ENCODE measurements around the gene SUPT5H. TPM values are rescaled to one million over a fixed set of nuclear protein-coding genes. Genes with fewer than 3 reads are reported as not detected.
A peak's percentile ranks its signal among the peaks of the same experiment; 100 is the strongest.

The SUPT5H gene
- total and polyA plus RNA-seq, 2 of the 13 experiments (the other 11 are each of a cell fraction or from before 2014, with no cell fraction given): 48.2 to 51.7 TPM

DNA sequence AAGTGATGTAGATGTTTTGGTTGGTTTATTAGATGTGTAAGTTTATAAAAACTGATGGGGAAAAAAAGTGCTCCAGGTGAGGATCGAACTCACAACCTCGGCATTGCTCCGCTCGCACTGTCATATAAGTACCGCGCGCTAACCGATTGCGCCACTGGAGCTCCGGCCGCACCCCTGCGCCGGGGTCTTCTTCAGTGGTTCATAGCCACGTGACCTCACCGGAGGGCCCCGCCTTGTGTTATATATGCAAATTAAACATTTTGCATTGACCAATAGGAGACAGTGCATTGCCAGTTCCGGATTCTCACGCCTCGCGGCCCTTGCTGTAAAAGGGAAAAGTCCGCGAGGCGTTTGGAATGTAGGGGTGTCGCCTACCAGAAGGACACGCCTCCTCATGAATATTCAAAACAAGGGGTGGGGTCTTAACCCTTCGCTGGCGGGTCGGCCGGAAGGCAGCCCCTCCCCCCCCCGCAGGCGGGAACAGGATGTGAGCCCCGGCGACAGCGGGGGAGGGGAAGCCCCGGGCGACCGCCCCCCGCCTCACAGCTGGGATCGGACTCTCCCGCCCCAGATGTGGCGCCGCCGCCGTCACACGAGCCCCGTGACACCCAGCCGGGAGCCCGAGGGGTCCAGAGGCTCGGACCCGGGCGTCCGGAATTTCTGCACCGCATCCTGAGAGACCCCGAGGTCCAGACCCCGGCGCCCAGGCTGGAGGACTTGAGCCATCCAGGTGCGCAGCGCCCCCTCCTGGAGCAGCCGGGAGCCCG, 33.1 kb upstream of the SUPT5H start, which contains the start of gene PLEKHG2 (continued):
- TF ChIP-seq NCOR1 (IDR thresholded peaks at IDR 0.05; ENCODE audit: borderline replicate concordance, low read length): peak; percentile 78; the same call in 1 of the 2 replicates
- TF ChIP-seq, protein P1, sequence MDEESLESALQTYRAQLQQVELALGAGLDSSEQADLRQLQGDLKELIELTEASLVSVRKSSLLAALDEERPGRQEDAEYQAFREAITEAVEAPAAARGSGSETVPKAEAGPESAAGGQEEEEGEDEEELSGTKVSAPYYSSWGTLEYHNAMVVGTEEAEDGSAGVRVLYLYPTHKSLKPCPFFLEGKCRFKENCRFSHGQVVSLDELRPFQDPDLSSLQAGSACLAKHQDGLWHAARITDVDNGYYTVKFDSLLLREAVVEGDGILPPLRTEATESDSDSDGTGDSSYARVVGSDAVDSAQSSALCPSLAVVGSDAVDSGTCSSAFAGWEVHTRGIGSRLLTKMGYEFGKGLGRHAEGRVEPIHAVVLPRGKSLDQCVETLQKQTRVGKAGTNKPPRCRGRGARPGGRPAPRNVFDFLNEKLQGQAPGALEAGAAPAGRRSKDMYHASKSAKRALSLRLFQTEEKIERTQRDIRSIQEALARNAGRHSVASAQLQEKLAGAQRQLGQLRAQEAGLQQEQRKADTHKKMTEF (CRISPR knock-in tag; IDR thresholded peaks at IDR 0.05): peak; percentile 85
- TF ChIP-seq KAT7 (CRISPR knock-in tag; IDR thresholded peaks at IDR 0.05; ENCODE audit: borderline replicate concordance): no peak
- peak; percentile 16; the same call in 1 of the 2 replicates for TF ChIP-seq ZNF747 (CRISPR knock-in tag; IDR thresholded peaks at IDR 0.05; ENCODE audit: borderline replicate concordance)
- TF ChIP-seq SRSF1 (optimal IDR thresholded peaks at IDR 0.05; ENCODE audit: low read depth, low read length): peak; percentile 63
- 0 out of 2 replicates have a peak, but pooled peaks have one; percentile 42 for TF ChIP-seq HMG20B (CRISPR knock-in tag; conservative IDR thresholded peaks at IDR 0.05)
- no peak for TF ChIP-seq SP1 (IDR thresholded peaks at IDR 0.05)
- peak; percentile 68 for TF ChIP-seq SP1 (CRISPR knock-in tag; IDR thresholded peaks at IDR 0.05)
- TF ChIP-seq ZNF746 (CRISPR knock-in tag; IDR thresholded peaks at IDR 0.05): peak; percentile 21
- TF ChIP-seq GATA4 (IDR thresholded peaks at IDR 0.05; ENCODE audit: borderline replicate concordance, low read depth): peak; percentile 37; the same call in 1 of the 2 replicates
- peak; percentile 2; the same call in 1 of the 2 replicates for TF ChIP-seq NFKBIZ (CRISPR knock-in tag; IDR thresholded peaks at IDR 0.05)
- TF ChIP-seq NKX3-1 (CRISPR knock-in tag; IDR thresholded peaks at IDR 0.05): peak; percentile 79; the same call in 1 of the 2 replicates
